ENCODE results near the gene UPK1A. TPM values are rescaled to one million over a fixed set of nuclear protein-coding genes. Genes with fewer than 3 reads are reported as not detected.

The UPK1A gene
- total RNA-seq, 4 donors from 2014 or later, result 1.5 to 8.3 (median 5.6) TPM

- Histone ChIP-seq H3K9me3 (no peaks in the 10 kb centered on the region), H3K36me3 (no peaks in the 10 kb centered on the region), H3K4me1 (peaks cover 24% of the 10 kb centered on the region), H3K27ac (no peak overlapping the region), H3K4me3 (no peak overlapping the region), H3K27me3 (no peaks in the 10 kb centered on the region)
- WGBS, result 83% methylated on average over 12 of the region's 12 CpGs
- TF ChIP-seq, protein P1, sequence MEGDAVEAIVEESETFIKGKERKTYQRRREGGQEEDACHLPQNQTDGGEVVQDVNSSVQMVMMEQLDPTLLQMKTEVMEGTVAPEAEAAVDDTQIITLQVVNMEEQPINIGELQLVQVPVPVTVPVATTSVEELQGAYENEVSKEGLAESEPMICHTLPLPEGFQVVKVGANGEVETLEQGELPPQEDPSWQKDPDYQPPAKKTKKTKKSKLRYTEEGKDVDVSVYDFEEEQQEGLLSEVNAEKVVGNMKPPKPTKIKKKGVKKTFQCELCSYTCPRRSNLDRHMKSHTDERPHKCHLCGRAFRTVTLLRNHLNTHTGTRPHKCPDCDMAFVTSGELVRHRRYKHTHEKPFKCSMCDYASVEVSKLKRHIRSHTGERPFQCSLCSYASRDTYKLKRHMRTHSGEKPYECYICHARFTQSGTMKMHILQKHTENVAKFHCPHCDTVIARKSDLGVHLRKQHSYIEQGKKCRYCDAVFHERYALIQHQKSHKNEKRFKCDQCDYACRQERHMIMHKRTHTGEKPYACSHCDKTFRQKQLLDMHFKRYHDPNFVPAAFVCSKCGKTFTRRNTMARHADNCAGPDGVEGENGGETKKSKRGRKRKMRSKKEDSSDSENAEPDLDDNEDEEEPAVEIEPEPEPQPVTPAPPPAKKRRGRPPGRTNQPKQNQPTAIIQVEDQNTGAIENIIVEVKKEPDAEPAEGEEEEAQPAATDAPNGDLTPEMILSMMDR (IDR thresholded peaks at IDR 0.05), result no peak
- TF ChIP-seq POLR2A (IDR thresholded peaks at IDR 0.05) (no peak), EP300 (IDR thresholded peaks at IDR 0.05) (no peak), POLR2AphosphoS5 (IDR thresholded peaks at IDR 0.05) (no peak)
- DNase-seq (ENCODE audit: low spot score in 2 of 2), result no peak
Observed at GRCh38 chr19:35713904-35714495, 47.7 kb downstream of the UPK1A start.

DNA sequence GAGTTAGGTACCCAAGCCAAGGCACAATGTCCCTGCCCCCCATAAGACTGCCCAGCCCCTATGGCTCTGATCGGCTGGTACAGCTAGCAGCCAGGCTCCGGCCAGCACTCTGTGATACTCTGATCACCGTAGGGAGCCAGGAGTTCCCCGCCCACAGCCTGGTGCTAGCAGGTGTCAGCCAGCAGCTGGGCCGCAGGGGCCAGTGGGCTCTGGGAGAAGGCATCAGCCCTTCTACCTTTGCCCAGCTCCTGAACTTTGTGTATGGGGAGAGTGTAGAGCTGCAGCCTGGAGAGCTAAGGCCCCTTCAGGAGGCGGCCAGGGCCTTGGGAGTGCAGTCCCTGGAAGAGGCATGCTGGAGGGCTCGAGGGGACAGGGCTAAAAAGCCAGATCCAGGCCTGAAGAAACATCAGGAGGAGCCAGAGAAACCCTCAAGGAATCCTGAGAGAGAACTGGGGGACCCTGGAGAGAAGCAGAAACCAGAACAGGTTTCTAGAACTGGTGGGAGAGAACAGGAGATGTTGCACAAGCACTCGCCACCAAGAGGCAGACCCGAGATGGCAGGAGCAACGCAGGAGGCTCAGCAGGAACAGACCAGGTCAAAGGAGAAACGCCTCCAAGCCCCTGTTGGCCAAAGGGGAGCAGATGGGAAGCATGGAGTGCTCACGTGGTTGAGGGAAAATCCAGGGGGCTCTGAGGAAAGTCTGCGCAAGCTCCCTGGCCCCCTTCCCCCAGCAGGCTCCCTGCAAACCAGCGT, 48.5 kb downstream of the UPK1A start:
- Histone ChIP-seq H3K4me3 (no peak overlapping the region), H3K9me3 (no peaks in the 10 kb centered on the region), H3K36me3 (no peaks in the 10 kb centered on the region), H3K4me1 (peaks cover 31% of the 10 kb centered on the region), H3K27ac (no peak overlapping the region), H3K27me3 (no peaks in the 10 kb centered on the region)
- TF ChIP-seq POLR2AphosphoS5 (IDR thresholded peaks at IDR 0.05), result no peak
- TF ChIP-seq, protein P1 (IDR thresholded peaks at IDR 0.05), result no peak
- no peak for TF ChIP-seq EP300 (IDR thresholded peaks at IDR 0.05)
- TF ChIP-seq POLR2A (IDR thresholded peaks at IDR 0.05), result no peak
- peak in 1 of 2 donors; percentile 76 for DNase-seq (ENCODE audit: low spot score in 2 of 2)
- whole genome bisulfite sequencing, result 75% methylated on average over 14 of the region's 14 CpGs

- WGBS, result 92% methylated on average over 2 of the region's 7 CpGs
- Histone ChIP-seq H3K9me3 (no peaks in the 10 kb centered on the region), H3K4me1 (peaks cover 34% of the 10 kb centered on the region), H3K36me3 (peaks cover 2% of the 10 kb centered on the region), H3K27ac (no peak overlapping the region), H3K27me3 (no peaks in the 10 kb centered on the region), H3K4me3 (peak overlapping the region; percentile 89)
- TF ChIP-seq, protein P1 (IDR thresholded peaks at IDR 0.05), result no peak
- TF ChIP-seq EP300 (IDR thresholded peaks at IDR 0.05), result no peak
- no peak for TF ChIP-seq POLR2A (IDR thresholded peaks at IDR 0.05)
- no peak for TF ChIP-seq POLR2AphosphoS5 (IDR thresholded peaks at IDR 0.05)
- peak in 1 of 2 donors; percentile 70 for DNase-seq (ENCODE audit: low spot score in 2 of 2)
Observed at GRCh38 chr19:35715355-35715809, 49.1 kb downstream of the UPK1A start.

GRCh38 chr19:35715981-35716800, 49.9 kb downstream of the UPK1A start:
- Histone ChIP-seq H3K27ac (peak overlapping the region; percentile 91), H3K4me3 (peak overlapping the region; percentile 89), H3K27me3 (no peaks in the 10 kb centered on the region), H3K9me3 (no peaks in the 10 kb centered on the region), H3K36me3 (peaks cover 10% of the 10 kb centered on the region), H3K4me1 (peaks cover 34% of the 10 kb centered on the region)
- DNase-seq (ENCODE audit: low spot score in 2 of 2), result peak in 1 of 2 donors; percentile 81
- no peak for TF ChIP-seq EP300 (IDR thresholded peaks at IDR 0.05)
- TF ChIP-seq POLR2A (IDR thresholded peaks at IDR 0.05), result no peak
- TF ChIP-seq, protein P1 (IDR thresholded peaks at IDR 0.05), result no peak
- no peak for TF ChIP-seq POLR2AphosphoS5 (IDR thresholded peaks at IDR 0.05)
- WGBS, result 1% methylated on average over 34 of the region's 52 CpGs

Measured in suprapubic skin (tissue), 4 donors.